Inflammatory macrophage treated with lipopolysaccharide for 4 hours (primary cell): Measurements from ENCODE around the gene MGAT3.
"Not testable (repeated sequence)": the region's sequence is repeated elsewhere in the genome, so short reads cannot be mapped to it uniquely, and the experiment has no call there.

Experiments
- DNase-seq: peaks from one replicate; pipeline ENCODE4 v3.0.0-alpha.2; 2020

Gene MGAT3

GRCh38 chr22:39518996-39519680, 62.3 kb downstream of the MGAT3 start:
- DNase-seq: no peak

GRCh38 chr22:39519681-39520225, 62.9 kb downstream of the MGAT3 start:
- DNase-seq: peak; percentile 99

- peak; percentile 91 for DNase-seq
Observed at GRCh38 chr22:39520226-39521105, 63.7 kb downstream of the MGAT3 start, which contains the start of gene ATF4. Gene ATF4 (plus strand): TSS chr22:39520562. CDS start chr22:39521446, 884 bp downstream.

- peak; percentile 89 for DNase-seq
Observed at GRCh38 chr22:39521106-39521885, 64.5 kb downstream of the MGAT3 start.

- not testable (repeated sequence) for DNase-seq
Observed at GRCh38 chr22:39522091-39522490, 65.3 kb downstream of the MGAT3 start.

GRCh38 chr22:39522567-39523300, 65.9 kb downstream of the MGAT3 start:
- no peak for DNase-seq

- no peak for DNase-seq
Observed at GRCh38 chr22:39524089-39524752, 67.4 kb downstream of the MGAT3 start.

- no peak for DNase-seq
Observed at GRCh38 chr22:39524753-39525657, 68.2 kb downstream of the MGAT3 start.

- no peak for DNase-seq
Observed at GRCh38 chr22:39525658-39525975, 68.8 kb downstream of the MGAT3 start.

GRCh38 chr22:39526736-39527171, 69.9 kb downstream of the MGAT3 start:
- DNase-seq: peak; percentile 24

GRCh38 chr22:39527481-39527961, 70.7 kb downstream of the MGAT3 start:
- no peak for DNase-seq

GRCh38 chr22:39528080-39528661, 71.4 kb downstream of the MGAT3 start:
- no peak for DNase-seq

GRCh38 chr22:39528681-39529486, 72.1 kb downstream of the MGAT3 start:
- DNase-seq: peak; percentile 90

- no peak for DNase-seq
Observed at GRCh38 chr22:39529487-39529851, 72.7 kb downstream of the MGAT3 start.

GRCh38 chr22:39530116-39530515, 73.3 kb downstream of the MGAT3 start:
- peak; percentile 53 for DNase-seq

GRCh38 chr22:39530692-39531331, 74.0 kb downstream of the MGAT3 start:
- DNase-seq: peak; percentile 51

GRCh38 chr22:39532215-39533073, 75.6 kb downstream of the MGAT3 start, which contains the start of gene RPS19BP1:
Gene RPS19BP1 (minus strand): TSS chr22:39532748. CDS start chr22:39532738, 10 bp downstream.
- peak; percentile 97 for DNase-seq
